Suprapubic skin (tissue), 4 donors: ENCODE results near the gene GRIN2D. TPM values are rescaled to one million over a fixed set of nuclear protein-coding genes. Genes with fewer than 3 reads are reported as not detected.
A peak's percentile ranks its signal among the peaks of the same experiment; 100 is the strongest.

Experiments
- DNase-seq, 2 donors: peaks; one replicate each; pipeline ENCODE4 v3.0.0-alpha.2; 2019; ENCODE audit warnings: low spot score in 2 of 2
- H3K27ac ChIP-seq: fragments of 200-600 bp; sonication (generic); one replicate; pipeline ENCODE4 v1.5.1; 2019
- H3K27me3 ChIP-seq: fragments of 200-600 bp; sonication (generic); one replicate; pipeline ENCODE4 v1.5.1; 2019
- H3K36me3 ChIP-seq: fragments of 200-600 bp; sonication (generic); one replicate; pipeline ENCODE4 v1.5.1; 2019
- H3K4me1 ChIP-seq: fragments of 200-600 bp; sonication (generic); one replicate; pipeline ENCODE4 v1.5.1; 2019
- H3K4me3 ChIP-seq: fragments of 200-600 bp; sonication (generic); one replicate; pipeline ENCODE4 v1.5.1; 2019; ENCODE audit warnings: mild to moderate bottlenecking
- H3K9me3 ChIP-seq: fragments of 200-600 bp; sonication (generic); one replicate; pipeline ENCODE4 v1.5.1; 2019
- CTCF ChIP-seq, 2 donors: fragments of 200-600 bp in 1 of 2; fragments of 450-650 bp in 1 of 2; sonication (generic) in 1 of 2; IDR thresholded peaks; one replicate each; pipeline ENCODE4 v1.5.1; 2016 to 2019; ENCODE audit warnings: antibody characterized with exemption in 2 of 2, mild to moderate bottlenecking in 1 of 2, moderate library complexity in 1 of 2
- EP300 ChIP-seq: sonication (generic); formaldehyde crosslinking; IDR thresholded peaks from one replicate; pipeline ENCODE4 v1.6.1; 2017; ENCODE audit warnings: antibody characterized with exemption
- POLR2A ChIP-seq, 2 donors: fragments of 450-650 bp; IDR thresholded peaks; one replicate each; pipeline ENCODE4 v1.6.1; 2017; ENCODE audit warnings: antibody characterized with exemption in 2 of 2, mild to moderate bottlenecking in 2 of 2, moderate library complexity in 2 of 2
- POLR2AphosphoS5 ChIP-seq, 3 donors: sonication (generic); formaldehyde crosslinking; IDR thresholded peaks; one replicate each; pipeline ENCODE4 v1.6.1; 2017; ENCODE audit warnings: antibody characterized with exemption in 3 of 3
- WGBS: methylation state at CpG from one replicate; pipeline ENCODE4 v1.1.5; 2018; 5-methylcytosine and 5-hydroxymethylcytosine counted together
- total RNA-seq, 4 donors: library from RNA; depleted of rRNA; stranded (reverse); fragments of >200 nt; gene quantifications; one replicate each; pipeline ENCODE4 v1.1.0, GENCODE V29; 2016

GRIN2D gene
- total RNA-seq, 4 donors from 2014 or later, result 0.38 to 1.4 (median 0.94) TPM

- H3K27me3 ChIP-seq, result no peaks in the 10 kb centered on the region
- no peak overlapping the region for H3K4me3 ChIP-seq
- TF ChIP-seq POLR2A (IDR thresholded peaks at IDR 0.05) (no peak), CTCF (IDR thresholded peaks at IDR 0.05) (no peak), EP300 (no peak), POLR2AphosphoS5 (IDR thresholded peaks at IDR 0.05) (no peak)
- H3K4me1 ChIP-seq, result no peaks in the 10 kb centered on the region
- DNase-seq, result no peak
- no peaks in the 10 kb centered on the region for H3K36me3 ChIP-seq
- no peaks in the 10 kb centered on the region for H3K9me3 ChIP-seq
- no peak overlapping the region for H3K27ac ChIP-seq
- 79% methylated on average over 5 of the region's 5 CpGs for WGBS
These were observed 42.6 kb upstream of the GRIN2D start for GRCh38 chr19:48350856-48351255.

DNA sequence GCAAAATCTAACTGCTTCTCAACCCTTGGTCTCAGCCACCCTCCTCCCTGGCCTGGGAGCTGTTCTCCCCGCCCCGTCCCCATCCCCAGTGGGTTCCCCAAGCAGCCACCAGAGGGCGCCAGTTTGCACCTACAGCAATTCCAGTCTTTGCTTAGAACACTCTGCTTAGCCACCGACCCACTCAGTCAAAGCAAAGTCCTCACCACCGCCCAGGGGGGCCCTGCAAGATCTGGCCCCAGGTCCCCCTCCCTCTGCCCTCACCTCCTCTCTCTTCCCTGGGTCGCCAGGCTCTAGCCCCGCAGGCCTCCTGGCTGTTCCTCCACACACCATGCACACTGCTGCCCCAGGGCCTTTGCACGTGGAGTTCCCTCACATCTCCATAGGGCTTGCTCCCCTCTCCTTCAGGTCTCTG lies 42.1 kb upstream of the GRIN2D start:
- H3K27me3 ChIP-seq, result no peaks in the 10 kb centered on the region
- WGBS, result 54% methylated on average over 7 of the region's 8 CpGs
- no peak overlapping the region for H3K27ac ChIP-seq
- H3K36me3 ChIP-seq, result no peaks in the 10 kb centered on the region
- peak; percentile 20 to 78 for TF ChIP-seq CTCF (IDR thresholded peaks at IDR 0.05)
- TF ChIP-seq EP300, result no peak
- no peak overlapping the region for H3K4me3 ChIP-seq
- no peaks in the 10 kb centered on the region for H3K9me3 ChIP-seq
- H3K4me1 ChIP-seq, result no peaks in the 10 kb centered on the region
- DNase-seq, result peak in 1 of 2 donors; percentile 79

GRCh38 chr19:48353677-48354076 lies 39.8 kb upstream of the GRIN2D start:
- TF ChIP-seq CTCF (IDR thresholded peaks at IDR 0.05) (no peak), EP300 (no peak), POLR2A (IDR thresholded peaks at IDR 0.05) (no peak), POLR2AphosphoS5 (IDR thresholded peaks at IDR 0.05) (no peak)
- 87% methylated on average over 5 of the region's 5 CpGs for WGBS
- Histone ChIP-seq H3K4me1 (no peaks in the 10 kb centered on the region), H3K4me3 (no peak overlapping the region), H3K36me3 (no peaks in the 10 kb centered on the region), H3K27me3 (no peaks in the 10 kb centered on the region), H3K9me3 (no peaks in the 10 kb centered on the region), H3K27ac (no peak overlapping the region)
- no peak for DNase-seq

DNA sequence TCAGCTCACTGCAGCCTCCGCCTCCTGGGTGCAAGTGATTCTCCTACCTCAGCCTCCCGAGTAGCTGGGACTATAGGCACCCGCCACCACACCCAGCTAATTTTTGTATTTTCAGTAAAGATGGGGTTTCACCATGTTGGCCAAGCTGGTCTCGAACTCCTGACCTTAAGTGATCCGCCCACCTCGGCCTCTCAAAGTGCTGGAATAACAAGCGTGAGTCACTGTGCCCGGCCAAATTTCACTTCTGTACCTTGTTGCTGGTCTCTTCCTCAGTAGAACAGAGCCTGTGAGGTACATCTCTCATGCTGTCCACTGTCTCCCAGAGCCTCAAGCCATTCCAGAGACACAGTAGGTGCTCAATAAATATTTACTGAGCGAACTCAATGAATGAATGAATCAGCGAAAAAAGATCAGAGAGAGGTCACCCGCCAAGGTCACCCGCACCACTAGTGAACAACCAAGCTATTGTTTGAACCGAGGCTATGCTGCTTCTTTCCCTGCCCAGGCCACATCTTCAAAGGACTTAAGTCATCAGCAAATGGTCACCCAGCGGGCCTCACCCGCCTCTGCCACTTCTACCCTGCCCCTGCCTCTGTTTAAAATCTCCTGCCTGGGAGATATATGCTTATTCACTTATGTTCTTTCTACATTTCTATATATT lies 39.0 kb upstream of the GRIN2D start:
- WGBS, result 85% methylated on average over 15 of the region's 15 CpGs
- TF ChIP-seq POLR2AphosphoS5 (IDR thresholded peaks at IDR 0.05) (no peak), CTCF (IDR thresholded peaks at IDR 0.05) (no peak), EP300 (no peak), POLR2A (IDR thresholded peaks at IDR 0.05) (no peak)
- no peak for DNase-seq

GRCh38 chr19:48355365-48355954 lies 38.0 kb upstream of the GRIN2D start:
- Histone ChIP-seq H3K36me3 (no peaks in the 10 kb centered on the region), H3K9me3 (no peaks in the 10 kb centered on the region), H3K4me1 (no peaks in the 10 kb centered on the region), H3K27me3 (no peaks in the 10 kb centered on the region), H3K27ac (no peak overlapping the region), H3K4me3 (no peak overlapping the region)
- WGBS, result 86% methylated on average over 11 of the region's 12 CpGs
- TF ChIP-seq POLR2A (IDR thresholded peaks at IDR 0.05) (no peak), EP300 (no peak), POLR2AphosphoS5 (IDR thresholded peaks at IDR 0.05) (no peak), CTCF (IDR thresholded peaks at IDR 0.05) (no peak)
- no peak for DNase-seq

More for the DNA sequence above, 39.0 kb upstream of the GRIN2D start:
- Histone ChIP-seq H3K27ac (no peak overlapping the region), H3K4me1 (no peaks in the 10 kb centered on the region), H3K9me3 (no peaks in the 10 kb centered on the region), H3K36me3 (no peaks in the 10 kb centered on the region), H3K4me3 (no peak overlapping the region), H3K27me3 (no peaks in the 10 kb centered on the region)
